ENCODE results near the gene ANKRD29.

Gene ANKRD29

GRCh38 chr18:23612434-23613090, 50.1 kb downstream of the ANKRD29 start:
- no peak for TF ChIP-seq CTCF (conservative IDR thresholded peaks at IDR 0.05; ENCODE audit: control insufficient read depth, insufficient read depth, low read depth, low read length)
- no peak for DNase-seq (ENCODE audit: low read depth)
- H3K4me3 ChIP-seq (ENCODE audit: control insufficient read depth, low read depth, low read length): no peak overlapping the region

DNA sequence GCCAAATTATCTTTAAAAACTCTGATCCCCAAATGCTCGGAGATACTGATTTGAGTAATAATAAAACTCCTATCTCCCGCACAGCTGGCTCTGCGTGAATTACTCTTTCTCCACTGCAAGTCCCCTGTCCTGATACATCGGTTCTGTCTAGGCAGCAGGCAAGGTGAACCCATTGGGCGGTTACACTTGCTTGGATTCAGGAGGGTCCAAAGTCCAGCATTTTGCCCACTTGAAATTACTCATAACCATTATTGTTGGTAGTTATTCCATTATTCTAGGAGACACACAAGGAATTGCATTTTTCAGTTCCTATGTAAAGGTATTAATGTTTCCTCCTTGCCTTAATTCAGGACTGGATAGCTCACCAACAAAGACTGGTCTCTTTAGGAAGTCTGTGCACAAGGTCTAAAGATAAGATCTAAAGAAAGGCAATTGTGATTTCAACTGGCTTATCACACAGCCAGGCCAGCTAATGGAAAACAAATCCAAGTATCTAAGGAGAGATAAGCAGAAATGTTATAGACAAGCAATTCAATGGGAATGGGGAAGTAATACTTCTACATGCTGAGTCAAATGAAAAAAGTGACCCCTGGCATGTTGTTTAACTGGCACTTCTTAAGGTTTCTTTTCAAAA, 53.2 kb downstream of the ANKRD29 start:
- DNase-seq (ENCODE audit: low read depth): no peak
- no peak for TF ChIP-seq CTCF (conservative IDR thresholded peaks at IDR 0.05; ENCODE audit: control insufficient read depth, insufficient read depth, low read depth, low read length)
- H3K4me3 ChIP-seq (ENCODE audit: control insufficient read depth, low read depth, low read length): no peak overlapping the region

GRCh38 chr18:23608211-23608610, 54.5 kb downstream of the ANKRD29 start:
- H3K4me3 ChIP-seq (ENCODE audit: control insufficient read depth, low read depth, low read length): no peak overlapping the region
- TF ChIP-seq CTCF (conservative IDR thresholded peaks at IDR 0.05; ENCODE audit: control insufficient read depth, insufficient read depth, low read depth, low read length): no peak
- DNase-seq (ENCODE audit: low read depth): no peak

GRCh38 chr18:23605941-23606340, 56.8 kb downstream of the ANKRD29 start:
- no peak overlapping the region for H3K4me3 ChIP-seq (ENCODE audit: control insufficient read depth, low read depth, low read length)
- DNase-seq (ENCODE audit: low read depth): no peak
- TF ChIP-seq CTCF (conservative IDR thresholded peaks at IDR 0.05; ENCODE audit: control insufficient read depth, insufficient read depth, low read depth, low read length): no peak

- no peak for TF ChIP-seq CTCF (conservative IDR thresholded peaks at IDR 0.05; ENCODE audit: control insufficient read depth, insufficient read depth, low read depth, low read length)
- no peak overlapping the region for H3K4me3 ChIP-seq (ENCODE audit: control insufficient read depth, low read depth, low read length)
- DNase-seq (ENCODE audit: low read depth): no peak
Observed at GRCh38 chr18:23599809-23600208, 62.9 kb downstream of the ANKRD29 start.

GRCh38 chr18:23596183-23596582, 66.5 kb downstream of the ANKRD29 start:
- no peak for TF ChIP-seq CTCF (conservative IDR thresholded peaks at IDR 0.05; ENCODE audit: control insufficient read depth, insufficient read depth, low read depth, low read length)
- no peak for DNase-seq (ENCODE audit: low read depth)
- H3K4me3 ChIP-seq (ENCODE audit: control insufficient read depth, low read depth, low read length): no peak overlapping the region
